Measurements from ENCODE around the gene GKN1. TPM values are rescaled to one million over a fixed set of nuclear protein-coding genes. Genes with fewer than 3 reads are reported as not detected.

The GKN1 gene
- total and polyA plus RNA-seq, 7 donors = 0.21 to 0.23 TPM; not detected in 5

DNA sequence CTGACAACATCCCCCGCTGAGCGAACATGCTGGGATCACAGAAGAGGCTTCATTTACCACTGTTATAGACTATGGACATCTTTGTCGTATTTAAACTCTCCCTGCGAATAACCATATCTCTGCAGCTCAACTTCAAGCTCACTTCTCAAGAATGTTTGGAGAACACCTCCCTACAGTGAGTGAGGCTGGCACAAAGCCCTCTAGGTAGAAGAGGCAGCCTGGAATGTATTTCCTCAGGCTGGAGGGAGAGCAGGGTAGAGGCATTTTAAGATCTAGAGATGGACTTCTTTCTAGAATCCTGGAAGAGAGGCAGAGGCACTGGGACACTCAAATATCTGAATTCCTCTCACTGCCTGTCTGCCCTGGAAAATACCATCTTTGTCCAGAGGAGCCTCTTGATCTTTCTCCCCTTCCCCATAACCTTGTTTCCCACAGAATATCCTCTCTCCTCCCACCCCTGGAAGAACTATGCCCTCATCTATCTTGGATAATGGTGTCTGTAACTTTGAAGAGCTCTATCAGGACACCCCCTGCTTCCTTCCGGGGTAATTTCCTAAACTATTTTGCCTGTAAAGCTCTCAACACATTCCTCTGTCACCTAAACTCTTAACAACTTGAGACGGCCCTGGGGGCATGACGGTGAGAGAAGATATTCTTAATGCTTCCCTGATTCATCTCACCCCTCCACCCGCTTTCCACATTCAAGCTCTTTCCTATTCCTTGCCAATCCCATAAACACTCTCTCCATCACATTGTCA lies 36.2 kb downstream of the GKN1 start:
- TF ChIP-seq, protein P1, sequence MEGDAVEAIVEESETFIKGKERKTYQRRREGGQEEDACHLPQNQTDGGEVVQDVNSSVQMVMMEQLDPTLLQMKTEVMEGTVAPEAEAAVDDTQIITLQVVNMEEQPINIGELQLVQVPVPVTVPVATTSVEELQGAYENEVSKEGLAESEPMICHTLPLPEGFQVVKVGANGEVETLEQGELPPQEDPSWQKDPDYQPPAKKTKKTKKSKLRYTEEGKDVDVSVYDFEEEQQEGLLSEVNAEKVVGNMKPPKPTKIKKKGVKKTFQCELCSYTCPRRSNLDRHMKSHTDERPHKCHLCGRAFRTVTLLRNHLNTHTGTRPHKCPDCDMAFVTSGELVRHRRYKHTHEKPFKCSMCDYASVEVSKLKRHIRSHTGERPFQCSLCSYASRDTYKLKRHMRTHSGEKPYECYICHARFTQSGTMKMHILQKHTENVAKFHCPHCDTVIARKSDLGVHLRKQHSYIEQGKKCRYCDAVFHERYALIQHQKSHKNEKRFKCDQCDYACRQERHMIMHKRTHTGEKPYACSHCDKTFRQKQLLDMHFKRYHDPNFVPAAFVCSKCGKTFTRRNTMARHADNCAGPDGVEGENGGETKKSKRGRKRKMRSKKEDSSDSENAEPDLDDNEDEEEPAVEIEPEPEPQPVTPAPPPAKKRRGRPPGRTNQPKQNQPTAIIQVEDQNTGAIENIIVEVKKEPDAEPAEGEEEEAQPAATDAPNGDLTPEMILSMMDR (IDR thresholded peaks at IDR 0.05) = no peak
- 71 to 77% (median 71%) methylated on average over 8 of the region's 8 CpGs for WGBS, 3 donors
- Histone ChIP-seq H3K27ac (no peak overlapping the region), H3K27me3 (ENCODE audit: insufficient read depth in 3 of 3, low read length in 2 of 3) (peaks cover 0 to 14% (median 1%) of the 10 kb centered on the region in 3 donors), H3K4me3 (no peak overlapping the region), H3K9me3 (no peaks in the 10 kb centered on the region), H3K36me3 (ENCODE audit: insufficient read depth in 1 of 2, low read depth in 1 of 2) (no peaks in the 10 kb centered on the region), H3K4me1 (peaks cover 6% of the 10 kb centered on the region)
- ATAC-seq (no peak), DNase-seq (no peak)
- intact Hi-C loops (cut with DNase I) = loop anchor here in 1 of 2 donors (5.0 kb wide), 1 partner anchor 297 kb away; no protein-coding TSS in a partner anchor

DNA sequence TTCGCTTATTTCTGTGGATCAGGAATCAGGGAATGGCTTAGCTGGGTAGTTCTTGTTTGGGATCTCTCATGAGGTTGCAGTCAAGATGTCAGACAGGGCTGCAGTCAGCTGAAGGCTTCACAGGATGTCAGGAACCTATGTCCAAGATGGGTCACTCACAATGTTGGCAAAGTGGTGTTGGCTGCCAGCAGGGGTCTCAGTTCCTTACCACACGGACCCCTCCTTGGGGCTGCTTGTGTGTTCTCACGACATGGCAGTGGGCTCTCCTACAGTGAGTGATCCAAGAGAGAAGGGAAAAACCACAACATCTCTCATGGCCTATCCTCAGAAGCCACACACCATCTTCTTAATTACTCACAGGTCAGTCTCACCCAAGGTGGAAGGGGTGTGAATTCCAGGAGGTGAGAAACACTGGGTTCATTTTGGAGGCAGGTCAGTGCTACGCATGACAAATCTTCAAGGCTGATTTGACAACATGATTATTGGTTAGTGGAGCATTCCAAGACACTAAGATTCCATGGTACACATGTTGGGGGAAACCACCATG lies 37.2 kb downstream of the GKN1 start:
- ATAC-seq (no peak), DNase-seq (no peak)
- WGBS, 3 donors = 66 to 80% (median 79%) methylated on average over 4 of the region's 4 CpGs
- peaks cover 6% of the 10 kb centered on the region for H3K4me1 ChIP-seq
- H3K4me3 ChIP-seq = no peak overlapping the region
- no peak overlapping the region for H3K27ac ChIP-seq
- no peaks in the 10 kb centered on the region for H3K36me3 ChIP-seq (ENCODE audit: insufficient read depth in 1 of 2, low read depth in 1 of 2)
- peaks cover 0 to 20% (median 1%) of the 10 kb centered on the region in 3 donors for H3K27me3 ChIP-seq (ENCODE audit: insufficient read depth in 3 of 3, low read length in 2 of 3)
- no peaks in the 10 kb centered on the region for H3K9me3 ChIP-seq
- intact Hi-C loops (cut with DNase I) = loop anchor here (2.0 to 5.0 kb wide), 2 partner anchors 295 to 296 kb away; no protein-coding TSS in a partner anchor
- TF ChIP-seq, protein P1 (IDR thresholded peaks at IDR 0.05) = no peak

- intact Hi-C loops (cut with DNase I) = loop anchor here (2.0 to 5.0 kb wide), 2 partner anchors 294 to 295 kb away; no protein-coding TSS in a partner anchor
Observed at GRCh38 chr2:69012310-69013141, 38.1 kb downstream of the GKN1 start.

DNA sequence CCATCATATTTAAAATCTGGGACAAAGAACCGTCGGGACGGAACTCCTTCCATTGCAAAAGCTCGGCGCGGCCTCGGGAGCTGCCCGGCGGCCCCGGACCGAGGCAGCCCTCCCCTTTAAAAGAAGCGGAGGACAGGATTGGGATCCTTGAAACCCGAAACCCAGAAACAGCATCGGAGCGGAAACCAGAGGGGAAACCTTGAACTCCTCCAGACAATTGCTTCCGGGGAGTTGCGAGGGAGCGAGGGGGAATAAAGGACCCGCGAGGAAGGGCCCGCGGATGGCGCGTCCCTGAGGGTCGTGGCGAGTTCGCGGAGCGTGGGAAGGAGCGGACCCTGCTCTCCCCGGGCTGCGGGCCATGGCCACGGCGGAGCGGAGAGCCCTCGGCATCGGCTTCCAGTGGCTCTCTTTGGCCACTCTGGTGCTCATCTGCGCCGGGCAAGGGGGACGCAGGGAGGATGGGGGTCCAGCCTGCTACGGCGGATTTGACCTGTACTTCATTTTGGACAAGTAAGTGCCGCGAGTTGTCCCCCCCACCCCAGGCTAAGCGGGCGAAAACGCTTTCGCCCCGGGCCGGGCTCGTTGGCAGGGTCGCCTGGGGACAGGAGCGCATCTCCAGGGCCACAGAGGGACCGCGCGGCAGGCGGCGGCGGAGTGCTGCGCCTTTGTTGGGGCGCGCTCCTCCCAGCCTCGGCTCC lies 38.9 kb downstream of the GKN1 start, which contains the start of gene ANTXR1:
TSS of gene ANTXR1 (plus strand) at position 38 of the 698 bp plus-strand sequence. CDS start at position 359, 321 bp downstream.
- Histone ChIP-seq H3K27ac (peak within 1 kb of the TSS; percentile 24), H3K36me3 (ENCODE audit: insufficient read depth in 1 of 2, low read depth in 1 of 2) (no peaks in the 10 kb centered on the region), H3K9me3 (no peaks in the 10 kb centered on the region), H3K27me3 (ENCODE audit: insufficient read depth in 3 of 3, low read length in 2 of 3) (peaks cover 0 to 24% (median 1%) of the 10 kb centered on the region in 3 donors), H3K4me1 (peaks cover 6% of the 10 kb centered on the region), H3K4me3 (peak within 1 kb of the TSS; percentile 77)
- TF ChIP-seq, protein P1 (IDR thresholded peaks at IDR 0.05) = no peak
- ATAC-seq (peak; percentile 67 to 87 (median 74)), DNase-seq (peak; percentile 47 to 71)
- intact Hi-C loops (cut with DNase I) = loop anchor here (2.0 to 5.0 kb wide), 2 partner anchors 294 kb away; no protein-coding TSS in a partner anchor
- 0 to 1% (median 1%) methylated on average over 59 to 63 of the region's 63 CpGs for WGBS, 3 donors

More at GRCh38 chr2:69012310-69013141, 38.1 kb downstream of the GKN1 start:
- 7 to 13% (median 8%) methylated on average over 27 of the region's 27 CpGs for WGBS, 3 donors
- TF ChIP-seq, protein P1 (IDR thresholded peaks at IDR 0.05) = peak; percentile 66
- Histone ChIP-seq H3K9me3 (no peaks in the 10 kb centered on the region), H3K4me1 (peaks cover 6% of the 10 kb centered on the region), H3K27me3 (ENCODE audit: insufficient read depth in 3 of 3, low read length in 2 of 3) (peaks cover 0 to 24% (median 1%) of the 10 kb centered on the region in 3 donors), H3K27ac (no peak overlapping the region), H3K36me3 (ENCODE audit: insufficient read depth in 1 of 2, low read depth in 1 of 2) (no peaks in the 10 kb centered on the region), H3K4me3 (peak overlapping the region; percentile 77)
- peak; percentile 70 to 81 for DNase-seq
- ATAC-seq = peak; percentile 64 to 84 (median 76)

All from psoas muscle (tissue), 8 donors.